Measurements from ENCODE around the gene CLIP3. TPM values are rescaled to one million over a fixed set of nuclear protein-coding genes. Genes with fewer than 3 reads are reported as not detected.
A peak's percentile ranks its signal among the peaks of the same experiment; 100 is the strongest.

The CLIP3 gene
- total and polyA plus RNA-seq, 2 of the 13 experiments (the other 11 are each of a cell fraction or from before 2014, with no cell fraction given): 0.15 to 1.2 TPM

GRCh38 chr19:36058481-36059179, 26.0 kb upstream of the CLIP3 start (continued):
- peak; percentile 97 for TF ChIP-seq ZNF281 (CRISPR knock-in tag; IDR thresholded peaks at IDR 0.05; ENCODE audit: borderline replicate concordance)
- TF ChIP-seq MYC (CRISPR knock-in tag; IDR thresholded peaks at IDR 0.05; ENCODE audit: borderline replicate concordance): peak; percentile 25; the same call in 1 of the 2 replicates
- 0 out of 2 replicates have a peak, but pooled peaks have one; percentile 23 for TF ChIP-seq RBFOX2 (IDR thresholded peaks at IDR 0.05; ENCODE audit: low read depth, low read length)
- TF ChIP-seq KLF16 (CRISPR knock-in tag; IDR thresholded peaks at IDR 0.05): no peak
- no peak for TF ChIP-seq ZNF34 (CRISPR knock-in tag; IDR thresholded peaks at IDR 0.05; ENCODE audit: borderline replicate concordance)
- TF ChIP-seq ZFAT (CRISPR knock-in tag; conservative IDR thresholded peaks at IDR 0.05): no peak
- peak; percentile 88 for TF ChIP-seq SAP130 (CRISPR knock-in tag; IDR thresholded peaks at IDR 0.05; ENCODE audit: low read depth)
- TF ChIP-seq ZNF10 (CRISPR knock-in tag; IDR thresholded peaks at IDR 0.05; ENCODE audit: borderline replicate concordance, low read depth): no peak
- TF ChIP-seq SALL1 (CRISPR knock-in tag; IDR thresholded peaks at IDR 0.05): peak; percentile 52; the same call in 1 of the 2 replicates
- TF ChIP-seq HNRNPLL (IDR thresholded peaks at IDR 0.05; ENCODE audit: low read depth, low read length, poor library complexity, severe bottlenecking): no peak
- TF ChIP-seq SKI (IDR thresholded peaks at IDR 0.05; ENCODE audit: partially characterized antibody): peak; percentile 59
- TF ChIP-seq IKZF4 (CRISPR knock-in tag; IDR thresholded peaks at IDR 0.05; ENCODE audit: borderline replicate concordance, low read depth, not compliant biosample characterization): no peak
- TF ChIP-seq JUND (CRISPR knock-in tag; IDR thresholded peaks at IDR 0.05): no peak
- TF ChIP-seq ZFP37 (CRISPR knock-in tag; IDR thresholded peaks at IDR 0.05; ENCODE audit: borderline replicate concordance): no peak
- TF ChIP-seq KDM6A (CRISPR knock-in tag; IDR thresholded peaks at IDR 0.05; ENCODE audit: low read depth): peak; percentile 72; the same call in 1 of the 2 replicates
- TF ChIP-seq DNMT3B (CRISPR knock-in tag; conservative IDR thresholded peaks at IDR 0.05): 0 out of 2 replicates have a peak, but pooled peaks have one; percentile 40
- TF ChIP-seq ZSCAN25 (CRISPR knock-in tag; IDR thresholded peaks at IDR 0.05): 0 out of 2 replicates have a peak, but pooled peaks have one; percentile 38
- peak; percentile 38; the same call in 1 of the 2 replicates for TF ChIP-seq YEATS2 (CRISPR knock-in tag; IDR thresholded peaks at IDR 0.05; ENCODE audit: borderline replicate concordance)
- TF ChIP-seq TGIF2 (CRISPR knock-in tag; IDR thresholded peaks at IDR 0.05): peak; percentile 72; the same call in 1 of the 2 replicates
- TF ChIP-seq ARID5B (CRISPR knock-in tag; IDR thresholded peaks at IDR 0.05): peak; percentile 51; the same call in 1 of the 2 replicates
- TF ChIP-seq MIER2 (CRISPR knock-in tag; IDR thresholded peaks at IDR 0.05): 0 out of 2 replicates have a peak, but pooled peaks have one; percentile 24
- TF ChIP-seq NCOA2 (CRISPR knock-in tag; IDR thresholded peaks at IDR 0.05): peak; percentile 85

Measured in HepG2 (cell line).